Measurements from ENCODE around the gene ARMC8. TPM values are rescaled to one million over a fixed set of nuclear protein-coding genes. Genes with fewer than 3 reads are reported as not detected.

ARMC8 gene
- total RNA-seq, 2 donors from 2014 or later: 50.2 to 56.6 TPM

- DNase-seq (ENCODE audit: low spot score) (no peak), ATAC-seq (no peak)
- H3K36me3 Mint-ChIP-seq: peaks cover 6% of the 10 kb centered on the region
- no peak overlapping the region for H3K4me3 Mint-ChIP-seq
- H3K4me1 Mint-ChIP-seq (ENCODE audit: low read depth in 2 of 2): peaks cover 0 to 5% of the 10 kb centered on the region in 2 donors
- no peaks in the 10 kb centered on the region for H3K9me3 Mint-ChIP-seq
- H3K27ac Mint-ChIP-seq: no peak overlapping the region
- no peaks in the 10 kb centered on the region for H3K27me3 Mint-ChIP-seq
These were observed 94.5 kb downstream of the ARMC8 start for GRCh38 chr3:138281561-138281960.

- Mint-ChIP-seq H3K27ac (no peak overlapping the region), H3K36me3 (peaks cover 6% of the 10 kb centered on the region), H3K9me3 (no peaks in the 10 kb centered on the region), H3K27me3 (no peaks in the 10 kb centered on the region), H3K4me3 (no peak overlapping the region), H3K4me1 (ENCODE audit: low read depth in 2 of 2) (peaks cover 0 to 5% of the 10 kb centered on the region in 2 donors)
- DNase-seq (ENCODE audit: low spot score) (no peak), ATAC-seq (no peak)
These were observed 95.7 kb downstream of the ARMC8 start for GRCh38 chr3:138282836-138283235.

- Mint-ChIP-seq H3K4me1 (ENCODE audit: low read depth in 2 of 2) (peaks cover 0 to 5% of the 10 kb centered on the region in 2 donors), H3K36me3 (peaks cover 8% of the 10 kb centered on the region), H3K4me3 (no peak overlapping the region), H3K27ac (no peak overlapping the region), H3K9me3 (no peaks in the 10 kb centered on the region), H3K27me3 (no peaks in the 10 kb centered on the region)
- no peak for ATAC-seq
- no peak for DNase-seq (ENCODE audit: low spot score)
These were observed 97.0 kb downstream of the ARMC8 start for GRCh38 chr3:138284079-138284478.

DNA sequence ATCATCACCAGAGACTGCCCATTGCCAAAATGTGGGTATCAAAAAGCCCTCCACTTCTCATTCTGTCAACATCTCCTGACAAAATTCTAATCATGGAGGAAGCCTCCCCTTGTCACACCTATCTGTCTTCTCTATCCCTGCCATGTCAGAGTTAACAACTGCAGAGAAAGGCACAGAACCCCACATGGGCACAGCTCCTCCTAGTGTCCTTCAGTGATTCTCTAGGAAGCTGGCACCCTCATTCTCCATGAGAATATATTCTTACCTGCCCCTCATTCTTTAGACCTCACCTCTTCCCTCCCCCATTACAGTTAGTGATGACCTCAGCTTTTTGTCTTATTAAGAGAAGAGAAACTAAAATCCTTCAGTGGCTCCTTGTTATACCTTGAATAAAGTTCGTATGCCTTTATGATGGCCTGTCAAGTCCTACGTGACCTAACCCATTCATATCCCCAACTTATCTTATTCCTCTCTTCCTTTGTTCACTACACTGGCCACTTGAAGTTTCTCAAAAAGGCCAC is 97.9 kb downstream of the ARMC8 start:
- H3K4me3 Mint-ChIP-seq: no peak overlapping the region
- no peaks in the 10 kb centered on the region for H3K9me3 Mint-ChIP-seq
- DNase-seq (ENCODE audit: low spot score): no peak
- H3K27ac Mint-ChIP-seq: no peak overlapping the region
- H3K4me1 Mint-ChIP-seq (ENCODE audit: low read depth in 2 of 2): peaks cover 0 to 5% of the 10 kb centered on the region in 2 donors
- no peaks in the 10 kb centered on the region for H3K27me3 Mint-ChIP-seq
- peaks cover 17% of the 10 kb centered on the region for H3K36me3 Mint-ChIP-seq
- ATAC-seq: no peak

GRCh38 chr3:138289260-138289659 is 102.2 kb downstream of the ARMC8 start:
- no peak for ATAC-seq
- no peak overlapping the region for H3K4me3 Mint-ChIP-seq
- DNase-seq (ENCODE audit: low spot score): no peak
- H3K27ac Mint-ChIP-seq: no peak overlapping the region
- H3K36me3 Mint-ChIP-seq: peaks cover 25% of the 10 kb centered on the region
- no peaks in the 10 kb centered on the region for H3K4me1 Mint-ChIP-seq (ENCODE audit: low read depth in 2 of 2)
- H3K27me3 Mint-ChIP-seq: no peaks in the 10 kb centered on the region
- H3K9me3 Mint-ChIP-seq: no peaks in the 10 kb centered on the region

- Mint-ChIP-seq H3K4me1 (ENCODE audit: low read depth in 2 of 2) (no peaks in the 10 kb centered on the region), H3K27me3 (no peaks in the 10 kb centered on the region), H3K27ac (peak overlapping the region in 1 of 2 donors; percentile 8), H3K9me3 (no peaks in the 10 kb centered on the region), H3K36me3 (peaks cover 25% of the 10 kb centered on the region), H3K4me3 (no peak overlapping the region)
- ATAC-seq: no peak
- no peak for DNase-seq (ENCODE audit: low spot score)
These were observed 102.6 kb downstream of the ARMC8 start for GRCh38 chr3:138289701-138290100.

DNA sequence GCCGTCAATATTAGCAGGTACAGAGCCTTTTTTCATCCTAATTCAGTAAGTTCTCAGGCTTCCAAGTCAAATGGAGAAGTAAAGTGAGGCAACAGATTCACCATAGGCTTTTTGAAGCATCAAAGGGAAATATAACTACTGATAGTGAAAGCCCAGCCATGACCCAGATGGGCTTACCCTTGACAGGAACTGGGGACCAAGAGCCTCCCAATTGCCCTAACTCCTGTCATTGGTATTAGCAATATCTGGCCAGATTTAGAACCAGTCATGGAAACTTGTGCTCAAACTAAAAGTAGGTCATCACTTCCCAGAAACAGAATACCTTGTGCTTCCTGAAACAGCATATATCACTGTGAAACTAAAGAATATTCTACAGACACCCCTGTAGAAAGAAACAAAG is 109.5 kb downstream of the ARMC8 start:
- no peak for DNase-seq (ENCODE audit: low spot score)
- ATAC-seq: peak in 1 of 2 donors; percentile 58
- H3K9me3 Mint-ChIP-seq: no peaks in the 10 kb centered on the region
- peaks cover 0 to 4% of the 10 kb centered on the region in 2 donors for H3K4me1 Mint-ChIP-seq (ENCODE audit: low read depth in 2 of 2)
- H3K36me3 Mint-ChIP-seq: peaks cover 5% of the 10 kb centered on the region
- H3K27me3 Mint-ChIP-seq: no peaks in the 10 kb centered on the region
- peak overlapping the region; percentile 22 to 43 for H3K27ac Mint-ChIP-seq
- no peak overlapping the region for H3K4me3 Mint-ChIP-seq

DNA sequence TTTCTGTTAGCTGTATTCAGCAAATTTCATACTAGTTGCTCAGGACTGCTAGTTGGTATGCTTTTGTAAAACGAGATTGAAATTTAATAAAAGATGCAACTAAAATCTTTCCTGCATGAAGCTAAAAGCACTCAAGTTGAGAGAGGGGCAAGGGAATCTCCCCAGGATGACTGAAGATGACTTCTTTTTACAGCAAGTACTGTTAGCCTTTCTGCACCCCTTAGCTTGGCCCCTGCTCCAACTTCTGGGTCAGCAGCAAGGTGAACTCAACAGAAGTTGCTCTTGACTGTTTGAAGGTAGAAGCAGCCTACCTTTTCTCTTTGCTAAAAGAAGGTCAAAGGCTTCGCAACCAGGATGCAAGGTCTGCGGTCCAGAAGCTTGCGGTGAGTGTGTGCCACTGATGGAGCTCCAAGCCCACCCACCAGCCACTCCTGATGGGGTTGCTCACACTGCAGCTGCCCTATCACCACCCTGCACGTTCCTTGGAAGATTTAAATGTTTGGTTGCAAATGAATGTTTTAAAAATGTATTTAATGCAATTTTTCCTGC is 110.0 kb downstream of the ARMC8 start:
- Mint-ChIP-seq H3K9me3 (no peaks in the 10 kb centered on the region), H3K4me3 (no peak overlapping the region), H3K4me1 (ENCODE audit: low read depth in 2 of 2) (peaks cover 0 to 4% of the 10 kb centered on the region in 2 donors), H3K36me3 (peaks cover 3% of the 10 kb centered on the region), H3K27ac (peak overlapping the region; percentile 22 to 43), H3K27me3 (no peaks in the 10 kb centered on the region)
- no peak for ATAC-seq
- no peak for DNase-seq (ENCODE audit: low spot score)

DNA sequence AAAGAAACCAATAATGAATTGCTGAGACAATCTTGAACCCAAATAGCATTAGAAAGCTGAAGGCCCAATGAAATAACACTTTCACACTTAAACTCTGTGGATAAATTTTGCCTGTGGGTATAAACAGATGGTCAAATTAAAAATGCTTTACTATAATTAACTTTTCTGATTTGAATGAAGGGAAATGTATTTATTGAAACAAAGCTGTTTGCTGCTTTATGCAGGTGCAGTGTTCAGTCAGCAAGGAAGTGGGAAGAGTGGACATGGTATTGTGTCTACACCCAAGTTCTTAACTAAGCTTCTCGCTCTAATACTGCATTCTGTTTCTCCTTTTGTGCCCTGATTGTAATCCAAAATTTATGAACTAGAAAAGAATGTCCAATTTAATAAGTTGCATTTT is 110.8 kb downstream of the ARMC8 start:
- no peaks in the 10 kb centered on the region for H3K9me3 Mint-ChIP-seq
- no peak overlapping the region for H3K4me3 Mint-ChIP-seq
- no peak overlapping the region for H3K27ac Mint-ChIP-seq
- peaks cover 0 to 4% of the 10 kb centered on the region in 2 donors for H3K4me1 Mint-ChIP-seq (ENCODE audit: low read depth in 2 of 2)
- ATAC-seq (no peak), DNase-seq (ENCODE audit: low spot score) (no peak)
- H3K27me3 Mint-ChIP-seq: no peaks in the 10 kb centered on the region
- no peaks in the 10 kb centered on the region for H3K36me3 Mint-ChIP-seq

GRCh38 chr3:138300647-138301046 is 113.5 kb downstream of the ARMC8 start:
- DNase-seq (ENCODE audit: low spot score) (no peak), ATAC-seq (no peak)
- peaks cover 0 to 4% of the 10 kb centered on the region in 2 donors for H3K4me1 Mint-ChIP-seq (ENCODE audit: low read depth in 2 of 2)
- no peak overlapping the region for H3K4me3 Mint-ChIP-seq
- no peaks in the 10 kb centered on the region for H3K36me3 Mint-ChIP-seq
- no peaks in the 10 kb centered on the region for H3K27me3 Mint-ChIP-seq
- no peaks in the 10 kb centered on the region for H3K9me3 Mint-ChIP-seq
- H3K27ac Mint-ChIP-seq: no peak overlapping the region

GRCh38 chr3:138303474-138303873 is 116.4 kb downstream of the ARMC8 start:
- Mint-ChIP-seq H3K27ac (no peak overlapping the region), H3K9me3 (peaks cover 12% of the 10 kb centered on the region), H3K4me1 (ENCODE audit: low read depth in 2 of 2) (no peaks in the 10 kb centered on the region), H3K4me3 (no peak overlapping the region), H3K36me3 (peaks cover 13% of the 10 kb centered on the region), H3K27me3 (peaks cover 0 to 13% of the 10 kb centered on the region in 2 donors)
- no peak for DNase-seq (ENCODE audit: low spot score)
- ATAC-seq: no peak

DNA sequence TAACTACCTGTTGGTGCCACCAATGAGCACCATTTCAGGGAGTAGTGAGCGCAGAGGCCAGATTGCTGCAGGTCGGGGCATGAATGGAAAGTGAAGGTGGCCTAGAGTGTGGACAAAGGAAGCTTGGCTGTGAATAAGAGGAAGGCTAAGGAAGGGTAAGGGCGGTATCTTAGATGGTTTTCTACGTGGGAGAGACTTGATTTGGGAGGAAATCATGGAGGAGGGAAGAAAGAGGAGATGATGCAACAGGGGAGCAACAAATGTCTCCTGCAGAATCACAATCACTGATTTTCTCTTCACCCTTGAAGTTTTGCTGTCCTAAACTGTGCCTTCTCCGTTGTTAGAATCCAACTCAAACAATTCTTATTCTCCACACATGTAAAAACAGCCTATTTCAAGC is 120.8 kb downstream of the ARMC8 start:
- Mint-ChIP-seq H3K27me3 (peaks cover 23 to 45% of the 10 kb centered on the region in 2 donors), H3K9me3 (peaks cover 29% of the 10 kb centered on the region), H3K4me1 (ENCODE audit: low read depth in 2 of 2) (no peaks in the 10 kb centered on the region), H3K27ac (no peak overlapping the region), H3K4me3 (no peak overlapping the region), H3K36me3 (peaks cover 37% of the 10 kb centered on the region)
- ATAC-seq (no peak), DNase-seq (ENCODE audit: low spot score) (no peak)

DNA sequence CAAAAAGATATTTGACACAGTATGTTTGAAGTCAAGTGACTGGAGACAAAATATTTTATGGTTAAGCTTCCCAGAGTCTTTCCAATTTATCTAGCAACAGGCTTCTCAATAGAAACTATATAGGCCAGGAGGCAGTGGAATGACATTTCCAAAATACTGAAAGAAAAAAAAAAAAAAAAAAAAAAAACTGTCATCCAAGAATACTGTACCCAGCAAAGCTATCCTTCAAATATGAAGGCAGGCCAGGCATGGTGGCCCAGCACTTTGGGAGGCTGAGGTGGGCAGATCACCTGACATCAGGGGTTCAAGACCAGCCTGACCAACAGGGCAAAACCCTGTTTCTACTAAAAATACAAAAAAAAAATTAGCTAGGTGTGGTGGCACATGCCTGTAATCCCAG is 121.7 kb downstream of the ARMC8 start:
- Mint-ChIP-seq H3K36me3 (peaks cover 37% of the 10 kb centered on the region), H3K27me3 (peaks cover 26 to 45% of the 10 kb centered on the region in 2 donors), H3K4me3 (no peak overlapping the region), H3K4me1 (ENCODE audit: low read depth in 2 of 2) (no peaks in the 10 kb centered on the region), H3K9me3 (peaks cover 29% of the 10 kb centered on the region), H3K27ac (no peak overlapping the region)
- ATAC-seq: no peak
- no peak for DNase-seq (ENCODE audit: low spot score)

DNA sequence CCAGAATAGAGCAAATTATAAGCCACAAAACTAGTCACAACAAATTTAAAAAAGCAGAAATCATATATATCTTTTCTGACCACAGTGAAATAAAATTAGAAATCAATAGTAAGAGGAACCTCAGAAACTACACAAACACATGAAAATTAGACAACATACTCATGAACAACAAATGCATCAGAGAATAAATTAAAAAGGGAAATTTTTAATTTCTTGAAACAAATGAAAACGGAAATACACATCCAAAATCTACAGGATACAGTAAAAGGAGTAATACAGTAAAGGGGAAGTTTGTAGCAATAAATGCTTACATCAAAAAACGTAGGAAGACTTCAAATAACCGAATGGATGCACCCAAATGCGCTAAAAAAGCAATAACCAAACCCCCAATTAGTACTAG is 123.4 kb downstream of the ARMC8 start:
- DNase-seq (ENCODE audit: low spot score) (no peak), ATAC-seq (no peak)
- no peak overlapping the region for H3K4me3 Mint-ChIP-seq
- H3K9me3 Mint-ChIP-seq: peaks cover 29% of the 10 kb centered on the region
- no peaks in the 10 kb centered on the region for H3K4me1 Mint-ChIP-seq (ENCODE audit: low read depth in 2 of 2)
- H3K27ac Mint-ChIP-seq: no peak overlapping the region
- peaks cover 26 to 45% of the 10 kb centered on the region in 2 donors for H3K27me3 Mint-ChIP-seq
- H3K36me3 Mint-ChIP-seq: peaks cover 37% of the 10 kb centered on the region

DNA sequence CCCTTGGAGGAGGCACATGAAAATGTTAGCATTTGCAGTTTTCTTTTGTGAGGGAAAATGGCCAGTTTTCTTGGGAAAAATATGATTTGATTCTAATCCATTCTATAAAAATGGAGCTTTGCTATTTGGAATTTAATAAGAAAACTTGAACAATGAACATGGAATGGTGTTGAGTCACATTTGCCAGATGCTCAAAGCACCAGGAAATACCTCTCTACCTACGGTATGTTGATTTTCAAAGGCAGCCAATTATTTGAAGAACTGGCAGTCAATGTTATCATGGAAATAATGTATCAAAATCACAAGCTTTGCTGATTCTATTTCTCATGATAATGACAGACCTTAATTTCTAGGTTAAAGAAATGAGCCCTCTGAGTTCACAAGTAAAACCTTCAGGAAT is 127.7 kb downstream of the ARMC8 start:
- Mint-ChIP-seq H3K4me3 (no peak overlapping the region), H3K27me3 (peaks cover 31 to 32% of the 10 kb centered on the region in 2 donors), H3K36me3 (peaks cover 21% of the 10 kb centered on the region), H3K9me3 (peaks cover 17% of the 10 kb centered on the region), H3K4me1 (ENCODE audit: low read depth in 2 of 2) (no peaks in the 10 kb centered on the region), H3K27ac (no peak overlapping the region)
- ATAC-seq (no peak), DNase-seq (ENCODE audit: low spot score) (no peak)
